ENCODE data around the gene SEC23IP.

DNA sequence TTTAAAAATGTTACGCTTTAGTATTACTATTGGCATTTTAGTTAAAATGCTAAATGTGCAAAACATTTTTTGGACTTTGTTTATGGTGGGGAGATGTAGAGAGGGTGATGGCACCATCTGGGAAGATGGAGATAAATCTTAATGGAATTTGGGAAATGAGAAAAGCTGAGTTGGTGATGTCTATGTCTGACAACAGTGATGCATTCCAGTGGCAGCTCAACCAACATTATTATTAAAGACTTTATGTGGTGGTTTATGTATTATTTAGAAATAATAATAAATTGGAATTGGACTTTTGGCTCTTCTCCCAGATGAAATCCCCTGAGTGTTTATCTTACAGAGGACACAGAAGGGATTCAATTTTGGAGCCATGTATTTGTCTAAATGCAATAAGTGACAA lies 77.6 kb downstream of the SEC23IP start:
- TF ChIP-seq, protein P1, sequence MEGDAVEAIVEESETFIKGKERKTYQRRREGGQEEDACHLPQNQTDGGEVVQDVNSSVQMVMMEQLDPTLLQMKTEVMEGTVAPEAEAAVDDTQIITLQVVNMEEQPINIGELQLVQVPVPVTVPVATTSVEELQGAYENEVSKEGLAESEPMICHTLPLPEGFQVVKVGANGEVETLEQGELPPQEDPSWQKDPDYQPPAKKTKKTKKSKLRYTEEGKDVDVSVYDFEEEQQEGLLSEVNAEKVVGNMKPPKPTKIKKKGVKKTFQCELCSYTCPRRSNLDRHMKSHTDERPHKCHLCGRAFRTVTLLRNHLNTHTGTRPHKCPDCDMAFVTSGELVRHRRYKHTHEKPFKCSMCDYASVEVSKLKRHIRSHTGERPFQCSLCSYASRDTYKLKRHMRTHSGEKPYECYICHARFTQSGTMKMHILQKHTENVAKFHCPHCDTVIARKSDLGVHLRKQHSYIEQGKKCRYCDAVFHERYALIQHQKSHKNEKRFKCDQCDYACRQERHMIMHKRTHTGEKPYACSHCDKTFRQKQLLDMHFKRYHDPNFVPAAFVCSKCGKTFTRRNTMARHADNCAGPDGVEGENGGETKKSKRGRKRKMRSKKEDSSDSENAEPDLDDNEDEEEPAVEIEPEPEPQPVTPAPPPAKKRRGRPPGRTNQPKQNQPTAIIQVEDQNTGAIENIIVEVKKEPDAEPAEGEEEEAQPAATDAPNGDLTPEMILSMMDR (IDR thresholded peaks at IDR 0.05): no peak
- no peak for TF ChIP-seq EZH2 (IDR thresholded peaks at IDR 0.05; ENCODE audit: borderline replicate concordance, insufficient read depth, low read depth, low read length, poor library complexity, severe bottlenecking)

All from B cell (primary cell).